ENCODE data around the gene TNNC2. TPM values are rescaled to one million over a fixed set of nuclear protein-coding genes. Genes with fewer than 3 reads are reported as not detected.
A peak's percentile ranks its signal among the peaks of the same experiment; 100 is the strongest.

Gene TNNC2
- total and polyA plus RNA-seq, 2 experiments from 2014 or later: 0.59 to 32.5 TPM

DNA sequence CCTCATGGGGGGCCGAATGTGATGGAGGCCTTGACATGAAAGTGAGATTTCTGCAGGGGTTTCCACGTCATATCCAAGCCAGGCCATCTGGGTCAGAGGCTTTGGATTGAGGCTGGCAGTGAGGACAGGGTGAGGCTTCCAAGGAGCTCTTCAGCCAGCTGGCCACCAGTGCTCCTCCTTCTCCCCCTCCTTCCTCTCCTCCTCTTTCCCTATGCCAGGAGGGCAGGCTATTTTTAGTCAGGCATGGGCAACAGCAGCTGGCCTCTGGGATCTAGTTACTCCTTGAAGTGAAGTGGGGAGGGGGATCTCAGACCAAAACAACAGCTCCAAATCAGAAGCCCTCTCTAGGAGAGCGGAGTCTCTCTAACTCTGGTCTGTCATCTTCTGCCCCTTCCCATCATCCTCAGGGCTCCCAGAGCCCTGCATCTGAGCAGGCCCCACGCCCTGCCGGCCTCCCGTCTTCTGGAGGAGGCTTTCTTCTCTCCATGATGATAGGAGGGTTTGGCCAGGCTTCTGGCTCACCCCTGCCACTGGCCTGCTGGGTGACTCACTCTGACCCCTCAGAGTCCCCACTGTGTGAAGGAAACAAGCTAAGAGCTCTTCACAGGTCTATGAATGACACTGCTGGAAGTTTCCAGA lies 612 bp downstream of the TNNC2 start (continued):
- TF ChIP-seq ZNF462 (CRISPR knock-in tag; IDR thresholded peaks at IDR 0.05) (no peak), CREB1 (CRISPR knock-in tag; IDR thresholded peaks at IDR 0.05; ENCODE audit: low read depth) (no peak), JUNB (IDR thresholded peaks at IDR 0.05; ENCODE audit: unreplicated experiment) (no peak)

DNA sequence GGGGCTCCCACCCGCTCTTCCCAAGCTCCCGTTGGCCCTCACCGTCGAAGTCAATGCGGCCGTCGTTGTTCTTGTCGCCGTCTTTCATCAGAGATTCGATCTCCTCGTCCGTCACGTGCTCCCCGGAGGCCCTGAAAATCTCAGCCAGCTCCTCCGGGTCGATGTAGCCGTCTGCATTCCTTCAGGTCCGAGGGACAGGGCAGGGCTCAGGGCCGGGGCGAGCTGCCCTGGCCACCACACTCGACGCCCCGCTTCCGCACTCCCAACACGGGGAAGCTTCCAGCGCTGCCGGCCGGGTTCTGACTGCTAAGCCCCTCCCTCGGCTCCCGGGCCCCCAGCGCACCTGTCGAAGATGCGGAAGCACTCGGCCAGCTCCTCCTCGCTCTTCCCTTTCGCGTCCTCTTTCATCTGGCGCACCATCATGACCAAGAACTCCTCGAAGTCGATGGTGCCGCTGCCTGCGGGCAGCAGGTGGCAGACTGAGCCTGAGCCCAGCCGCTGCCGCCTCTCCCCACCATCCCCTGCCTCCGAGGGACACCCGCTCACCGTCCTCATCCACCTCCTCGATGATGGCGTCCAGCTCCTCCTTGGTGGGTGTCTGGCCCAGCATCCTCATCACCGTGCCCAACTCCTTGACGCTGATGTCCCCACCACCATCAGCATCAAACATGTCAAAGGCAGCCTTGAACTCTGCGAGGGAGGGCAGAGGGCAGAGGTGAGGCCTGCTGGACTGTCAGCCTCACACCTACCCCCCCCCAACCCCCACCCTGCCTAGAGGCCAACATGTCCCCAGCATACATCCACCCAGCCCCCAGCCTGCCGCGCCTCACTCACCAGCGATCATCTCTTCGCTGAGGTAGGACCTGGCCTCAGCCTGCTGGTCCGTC lies 2.9 kb downstream of the TNNC2 start:
- no peaks in the 10 kb centered on the region for H3K9me2 ChIP-seq (ENCODE audit: insufficient read depth)
- Mint-ChIP-seq H3K27me3 (ENCODE audit: insufficient read depth, low read depth, poor library complexity) (peaks cover 29% of the 10 kb centered on the region), H3K27ac (no peak overlapping the region), H3K9me3 (no peaks in the 10 kb centered on the region; the same call in 1 of the 3 replicates), H3K36me3 (ENCODE audit: low read depth) (peaks cover 6% of the 10 kb centered on the region; the same call in 1 of the 3 replicates), H3K4me1 (peaks cover 27% of the 10 kb centered on the region), H3K4me3 (peak overlapping the region; percentile 70)
- peaks cover 15% of the 10 kb centered on the region for H3K4me1 ChIP-seq (ENCODE audit: insufficient read depth)
- H3K4me3 ChIP-seq: peak overlapping the region; percentile 48; the same call in 1 of the 2 replicates
- peak overlapping the region; percentile 91 for H2AFZ ChIP-seq
- H3K36me3 ChIP-seq (ENCODE audit: insufficient read depth): no peaks in the 10 kb centered on the region
- H4K20me1 ChIP-seq (replicated peaks; ENCODE audit: insufficient read depth): no peaks in the 10 kb centered on the region
- TF ChIP-seq CREB1 (CRISPR knock-in tag; IDR thresholded peaks at IDR 0.05; ENCODE audit: low read depth): peak; percentile 19; the same call in 1 of the 2 replicates
- no peak for TF ChIP-seq ZNF114 (CRISPR knock-in tag; IDR thresholded peaks at IDR 0.05)
- TF ChIP-seq, protein P1, sequence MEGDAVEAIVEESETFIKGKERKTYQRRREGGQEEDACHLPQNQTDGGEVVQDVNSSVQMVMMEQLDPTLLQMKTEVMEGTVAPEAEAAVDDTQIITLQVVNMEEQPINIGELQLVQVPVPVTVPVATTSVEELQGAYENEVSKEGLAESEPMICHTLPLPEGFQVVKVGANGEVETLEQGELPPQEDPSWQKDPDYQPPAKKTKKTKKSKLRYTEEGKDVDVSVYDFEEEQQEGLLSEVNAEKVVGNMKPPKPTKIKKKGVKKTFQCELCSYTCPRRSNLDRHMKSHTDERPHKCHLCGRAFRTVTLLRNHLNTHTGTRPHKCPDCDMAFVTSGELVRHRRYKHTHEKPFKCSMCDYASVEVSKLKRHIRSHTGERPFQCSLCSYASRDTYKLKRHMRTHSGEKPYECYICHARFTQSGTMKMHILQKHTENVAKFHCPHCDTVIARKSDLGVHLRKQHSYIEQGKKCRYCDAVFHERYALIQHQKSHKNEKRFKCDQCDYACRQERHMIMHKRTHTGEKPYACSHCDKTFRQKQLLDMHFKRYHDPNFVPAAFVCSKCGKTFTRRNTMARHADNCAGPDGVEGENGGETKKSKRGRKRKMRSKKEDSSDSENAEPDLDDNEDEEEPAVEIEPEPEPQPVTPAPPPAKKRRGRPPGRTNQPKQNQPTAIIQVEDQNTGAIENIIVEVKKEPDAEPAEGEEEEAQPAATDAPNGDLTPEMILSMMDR (conservative IDR thresholded peaks at IDR 0.05; ENCODE audit: low read depth in 2 of 2): peak; percentile 51 to 81
- H3K27me3 ChIP-seq (ENCODE audit: insufficient read depth): peaks cover 9% of the 10 kb centered on the region
- peaks cover 13% of the 10 kb centered on the region; the same call in 1 of the 2 replicates for H3F3A ChIP-seq (replicated peaks; ENCODE audit: low read depth)
- no peak overlapping the region for H3K27ac ChIP-seq (ENCODE audit: low read depth)
- peak; percentile 89 for DNase-seq (ENCODE audit: low spot score)
- peak overlapping the region; percentile 78 for H3K4me2 ChIP-seq
- peak; percentile 82 for ATAC-seq
- no peaks in the 10 kb centered on the region for H3K79me2 ChIP-seq (replicated peaks; ENCODE audit: insufficient read depth)

Data from GM23338 (cell line).